ENCODE measurements around the gene RIPK4. TPM values are rescaled to one million over a fixed set of nuclear protein-coding genes. Genes with fewer than 3 reads are reported as not detected.

RIPK4 gene
- total RNA-seq, 1 experiment from 2014 or later, result 41.2 TPM

- no peak for DNase-seq (ENCODE audit: low read depth)
- in situ Hi-C loops (cut with HindIII; ENCODE audit: low pct_unique_long_range_greater_than_20kb, low sequenced_read_pairs), result loop anchor here (25.0 kb wide), 1 partner anchor 162 kb away; no protein-coding TSS in a partner anchor
Measured at GRCh38 chr21:41774467-41775148, 7.8 kb upstream of the RIPK4 start.

GRCh38 chr21:41772351-41773080 lies 5.7 kb upstream of the RIPK4 start:
- in situ Hi-C loops (cut with HindIII; ENCODE audit: low pct_unique_long_range_greater_than_20kb, low sequenced_read_pairs), result loop anchor here (25.0 kb wide), 1 partner anchor 160 kb away; no protein-coding TSS in a partner anchor
- no peak for DNase-seq (ENCODE audit: low read depth)

GRCh38 chr21:41771625-41771945 lies 4.7 kb upstream of the RIPK4 start:
- DNase-seq (ENCODE audit: low read depth), result no peak
- in situ Hi-C loops (cut with HindIII; ENCODE audit: low pct_unique_long_range_greater_than_20kb, low sequenced_read_pairs), result loop anchor here (25.0 kb wide), 1 partner anchor 159 kb away; no protein-coding TSS in a partner anchor

GRCh38 chr21:41770901-41771624 lies 4.2 kb upstream of the RIPK4 start:
- in situ Hi-C loops (cut with HindIII; ENCODE audit: low pct_unique_long_range_greater_than_20kb, low sequenced_read_pairs), result loop anchor here (25.0 kb wide), 1 partner anchor 159 kb away; no protein-coding TSS in a partner anchor
- no peak for DNase-seq (ENCODE audit: low read depth)

GRCh38 chr21:41769933-41770332 lies 3.1 kb upstream of the RIPK4 start:
- no peak for DNase-seq (ENCODE audit: low read depth)
- in situ Hi-C loops (cut with HindIII; ENCODE audit: low pct_unique_long_range_greater_than_20kb, low sequenced_read_pairs), result loop anchor here (25.0 kb wide), 1 partner anchor 158 kb away; no protein-coding TSS in a partner anchor

- in situ Hi-C loops (cut with HindIII; ENCODE audit: low pct_unique_long_range_greater_than_20kb, low sequenced_read_pairs), result loop anchor here (25.0 kb wide), 1 partner anchor 157 kb away; no protein-coding TSS in a partner anchor
- no peak for DNase-seq (ENCODE audit: low read depth)
Measured at GRCh38 chr21:41769521-41769920, 2.7 kb upstream of the RIPK4 start.

- no peak for DNase-seq (ENCODE audit: low read depth)
- in situ Hi-C loops (cut with HindIII; ENCODE audit: low pct_unique_long_range_greater_than_20kb, low sequenced_read_pairs), result loop anchor here (25.0 kb wide), 1 partner anchor 157 kb away; no protein-coding TSS in a partner anchor
Measured at GRCh38 chr21:41769111-41769510, 2.3 kb upstream of the RIPK4 start.

- in situ Hi-C loops (cut with HindIII; ENCODE audit: low pct_unique_long_range_greater_than_20kb, low sequenced_read_pairs), result loop anchor here (25.0 kb wide), 1 partner anchor 156 kb away; no protein-coding TSS in a partner anchor
- DNase-seq (ENCODE audit: low read depth), result peak; percentile 93
Measured at GRCh38 chr21:41768437-41769042, 1.7 kb upstream of the RIPK4 start.

GRCh38 chr21:41767606-41768436 lies 969 bp upstream of the RIPK4 start:
- in situ Hi-C loops (cut with HindIII; ENCODE audit: low pct_unique_long_range_greater_than_20kb, low sequenced_read_pairs), result loop anchor here (25.0 kb wide), 1 partner anchor 156 kb away; no protein-coding TSS in a partner anchor

GRCh38 chr21:41765973-41766882 lies 624 bp downstream of the RIPK4 start:
- DNase-seq (ENCODE audit: low read depth), result no peak
- in situ Hi-C loops (cut with HindIII; ENCODE audit: low pct_unique_long_range_greater_than_20kb, low sequenced_read_pairs), result loop anchor here (25.0 kb wide), 1 partner anchor 154 kb away; no protein-coding TSS in a partner anchor

More at GRCh38 chr21:41767606-41768436, 969 bp upstream of the RIPK4 start:
- DNase-seq (ENCODE audit: low read depth), result peak; percentile 98

GRCh38 chr21:41765420-41765821 lies 1.4 kb downstream of the RIPK4 start:
- in situ Hi-C loops (cut with HindIII; ENCODE audit: low pct_unique_long_range_greater_than_20kb, low sequenced_read_pairs), result loop anchor here (25.0 kb wide), 1 partner anchor 153 kb away; no protein-coding TSS in a partner anchor
- DNase-seq (ENCODE audit: low read depth), result peak; percentile 61

- peak; percentile 84 for DNase-seq (ENCODE audit: low read depth)
- in situ Hi-C loops (cut with HindIII; ENCODE audit: low pct_unique_long_range_greater_than_20kb, low sequenced_read_pairs), result loop anchor here (25.0 kb wide), 1 partner anchor 152 kb away; no protein-coding TSS in a partner anchor
Measured at GRCh38 chr21:41764558-41765419, 2.1 kb downstream of the RIPK4 start.

GRCh38 chr21:41763996-41764395 lies 2.9 kb downstream of the RIPK4 start:
- no peak for DNase-seq (ENCODE audit: low read depth)
- in situ Hi-C loops (cut with HindIII; ENCODE audit: low pct_unique_long_range_greater_than_20kb, low sequenced_read_pairs), result loop anchor here (25.0 kb wide), 1 partner anchor 152 kb away; no protein-coding TSS in a partner anchor

- DNase-seq (ENCODE audit: low read depth), result no peak
- in situ Hi-C loops (cut with HindIII; ENCODE audit: low pct_unique_long_range_greater_than_20kb, low sequenced_read_pairs), result loop anchor here (25.0 kb wide), 1 partner anchor 151 kb away; no protein-coding TSS in a partner anchor
Measured at GRCh38 chr21:41763398-41763931, 3.4 kb downstream of the RIPK4 start.

- no peak for DNase-seq (ENCODE audit: low read depth)
- in situ Hi-C loops (cut with HindIII; ENCODE audit: low pct_unique_long_range_greater_than_20kb, low sequenced_read_pairs), result loop anchor here (25.0 kb wide), 1 partner anchor 150 kb away; no protein-coding TSS in a partner anchor
Measured at GRCh38 chr21:41762753-41763152, 4.1 kb downstream of the RIPK4 start.
